ENCODE measurements around the gene TPCN1.

TPCN1 gene

DNA sequence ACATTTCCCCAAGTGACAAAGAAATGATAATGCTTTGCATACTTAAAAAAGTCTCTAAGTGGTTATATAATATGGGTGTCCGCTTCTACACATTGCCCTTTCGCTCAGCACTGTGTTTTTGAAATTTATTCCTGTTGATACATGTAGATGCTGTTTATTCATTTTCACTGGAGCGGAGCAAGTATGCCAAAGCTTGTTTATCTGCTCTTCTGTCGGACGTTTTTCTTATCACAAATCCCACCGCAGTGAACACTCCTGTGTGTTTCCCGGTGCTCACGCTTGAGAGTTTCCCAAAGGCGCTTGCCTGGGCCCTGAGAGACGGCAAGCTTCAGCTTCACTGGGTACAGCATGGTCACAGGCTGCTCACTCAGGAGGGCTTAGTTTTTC lies 50.2 kb downstream of the TPCN1 start:
- Histone ChIP-seq H3K4me3 (ENCODE audit: low read length) (peak overlapping the region; percentile 47), H3K36me3 (ENCODE audit: insufficient read depth, low read length) (peaks cover 18% of the 10 kb centered on the region), H3K9ac (ENCODE audit: low read depth, low read length) (peak overlapping the region; percentile 81), H3K27me3 (ENCODE audit: control insufficient read depth, insufficient read depth, low read length) (no peaks in the 10 kb centered on the region), H3K4me2 (ENCODE audit: low read length) (peak overlapping the region; percentile 71), H3K9me3 (replicated peaks; ENCODE audit: low read length) (no peaks in the 10 kb centered on the region), H3K4me1 (ENCODE audit: control insufficient read depth, insufficient read depth, low read length) (peaks cover 26% of the 10 kb centered on the region)

DNA sequence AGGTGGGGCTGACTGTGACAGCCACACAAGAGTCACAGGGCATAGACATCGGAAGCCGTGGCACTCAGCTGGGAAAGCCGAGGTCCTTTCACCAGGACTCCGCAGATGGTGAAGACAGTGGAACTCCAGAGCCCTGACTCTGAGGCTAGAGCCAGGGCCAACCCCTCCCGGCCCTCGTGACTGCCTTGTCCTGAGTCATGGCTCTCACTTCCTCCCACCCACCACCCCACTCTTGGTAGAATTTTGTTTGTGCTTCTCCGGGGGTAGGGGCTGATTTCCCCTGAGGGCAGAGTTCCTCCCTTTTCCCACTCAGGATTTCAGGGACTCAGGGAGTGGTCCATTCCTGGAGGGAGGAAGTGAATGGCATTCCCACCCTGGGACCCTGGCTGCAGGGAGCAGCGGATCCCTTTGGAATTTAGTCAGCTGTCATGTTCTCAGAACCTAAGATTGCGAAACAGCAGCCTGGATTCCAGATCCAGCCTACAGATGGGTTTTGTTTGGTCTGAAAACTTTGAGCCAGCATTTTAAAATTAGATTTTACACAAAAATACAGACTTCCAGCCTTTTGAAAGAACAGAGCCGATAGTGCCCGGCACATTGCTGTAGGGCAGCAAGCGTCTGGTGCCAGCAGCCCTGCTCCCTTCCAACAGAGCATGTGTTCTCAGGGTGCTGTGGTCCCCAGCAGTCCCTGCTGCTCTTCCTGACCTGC lies 50.7 kb downstream of the TPCN1 start:
- Histone ChIP-seq H3K36me3 (ENCODE audit: insufficient read depth, low read length) (peaks cover 19% of the 10 kb centered on the region), H3K4me1 (ENCODE audit: control insufficient read depth, insufficient read depth, low read length) (peaks cover 26% of the 10 kb centered on the region), H3K4me2 (ENCODE audit: low read length) (peak overlapping the region; percentile 71), H3K9ac (ENCODE audit: low read depth, low read length) (peak overlapping the region; percentile 81), H3K4me3 (ENCODE audit: low read length) (peak overlapping the region; percentile 47), H3K9me3 (replicated peaks; ENCODE audit: low read length) (no peaks in the 10 kb centered on the region), H3K27me3 (ENCODE audit: control insufficient read depth, insufficient read depth, low read length) (no peaks in the 10 kb centered on the region)

DNA sequence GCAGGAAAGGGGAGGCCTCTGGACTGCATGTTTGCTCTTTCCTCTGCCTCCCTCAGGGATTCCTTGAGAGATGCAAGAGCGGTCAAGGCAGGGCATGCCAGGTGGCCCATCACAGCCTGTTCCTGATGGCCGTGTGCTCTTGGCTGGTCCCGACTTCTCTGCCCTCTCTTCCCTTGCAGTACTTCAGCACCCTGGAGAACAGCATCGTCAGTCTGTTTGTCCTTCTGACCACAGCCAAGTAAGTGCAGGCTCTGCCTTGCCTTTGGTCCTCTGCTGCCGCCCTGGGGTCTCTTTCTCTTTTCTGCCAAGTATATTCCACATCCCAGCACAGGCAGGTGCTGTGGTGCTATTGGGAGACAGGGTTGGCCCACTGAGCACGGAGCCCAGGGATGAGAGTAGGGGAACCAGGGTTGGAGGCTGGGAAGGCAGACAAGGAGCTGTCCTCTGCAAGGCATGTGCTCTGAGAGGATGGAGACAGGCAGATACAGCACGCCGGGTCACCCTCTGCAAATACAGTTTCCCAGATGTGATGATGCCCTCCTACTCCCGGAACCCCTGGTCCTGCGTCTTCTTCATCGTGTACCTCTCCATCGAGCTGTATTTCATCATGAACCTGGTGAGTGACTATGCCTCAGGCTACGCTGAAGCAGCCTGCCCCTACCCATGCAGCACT lies 51.9 kb downstream of the TPCN1 start:
- H3K27me3 ChIP-seq (ENCODE audit: control insufficient read depth, insufficient read depth, low read length), result no peaks in the 10 kb centered on the region
- no peak overlapping the region for H3K9ac ChIP-seq (ENCODE audit: low read depth, low read length)
- H3K4me1 ChIP-seq (ENCODE audit: control insufficient read depth, insufficient read depth, low read length), result peaks cover 26% of the 10 kb centered on the region
- no peak overlapping the region for H3K4me3 ChIP-seq (ENCODE audit: low read length)
- H3K36me3 ChIP-seq (ENCODE audit: insufficient read depth, low read length), result peaks cover 20% of the 10 kb centered on the region
- H3K4me2 ChIP-seq (ENCODE audit: low read length), result no peak overlapping the region
- no peaks in the 10 kb centered on the region for H3K9me3 ChIP-seq (replicated peaks; ENCODE audit: low read length)

DNA sequence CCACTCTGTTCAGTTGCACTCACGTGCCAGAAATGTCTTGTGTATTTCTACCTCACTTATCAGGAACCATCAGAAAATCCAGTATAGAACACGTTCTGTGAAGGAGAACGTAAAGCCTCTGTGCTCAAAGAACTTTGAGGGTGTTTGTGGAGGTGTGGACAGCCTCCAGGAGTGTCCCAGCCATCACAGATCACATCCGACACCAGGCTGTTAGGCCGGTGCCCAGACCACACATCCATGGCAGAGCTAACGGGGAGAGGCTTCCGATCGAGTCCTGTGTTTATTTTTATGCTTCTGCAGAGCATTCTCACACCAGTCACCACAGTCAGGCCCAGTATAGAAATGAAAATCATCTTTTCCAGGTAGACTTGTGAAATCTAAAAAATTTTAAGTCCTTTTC lies 53.6 kb downstream of the TPCN1 start:
- Histone ChIP-seq H3K9me3 (replicated peaks; ENCODE audit: low read length) (no peaks in the 10 kb centered on the region), H3K27me3 (ENCODE audit: control insufficient read depth, insufficient read depth, low read length) (no peaks in the 10 kb centered on the region), H3K36me3 (ENCODE audit: insufficient read depth, low read length) (peaks cover 16% of the 10 kb centered on the region), H3K4me2 (ENCODE audit: low read length) (no peak overlapping the region), H3K4me1 (ENCODE audit: control insufficient read depth, insufficient read depth, low read length) (peaks cover 26% of the 10 kb centered on the region), H3K9ac (ENCODE audit: low read depth, low read length) (no peak overlapping the region), H3K4me3 (ENCODE audit: low read length) (no peak overlapping the region)

DNA sequence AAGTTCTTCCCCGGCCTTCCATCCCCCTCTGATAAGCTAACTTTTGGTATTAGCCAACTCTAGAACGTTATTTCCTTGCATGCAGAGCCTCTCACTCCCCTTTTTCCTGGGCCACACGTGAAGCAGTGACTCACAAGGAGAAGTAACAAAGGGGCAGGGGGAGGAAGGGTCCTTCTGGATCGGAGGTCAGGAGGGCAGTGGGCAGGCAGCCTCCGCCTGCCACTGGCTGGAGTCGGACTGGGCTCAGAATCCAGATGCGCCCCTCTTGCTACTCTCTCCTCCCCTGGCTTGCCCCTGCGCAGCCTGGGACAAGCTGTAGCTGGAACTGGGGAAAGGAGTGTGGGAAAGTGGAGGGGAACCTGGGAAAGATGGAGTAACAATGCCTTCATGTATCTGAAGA lies 55.0 kb downstream of the TPCN1 start:
- no peaks in the 10 kb centered on the region for H3K27me3 ChIP-seq (ENCODE audit: control insufficient read depth, insufficient read depth, low read length)
- H3K4me2 ChIP-seq (ENCODE audit: low read length), result no peak overlapping the region
- H3K4me3 ChIP-seq (ENCODE audit: low read length), result no peak overlapping the region
- peaks cover 21% of the 10 kb centered on the region for H3K4me1 ChIP-seq (ENCODE audit: control insufficient read depth, insufficient read depth, low read length)
- peaks cover 16% of the 10 kb centered on the region for H3K36me3 ChIP-seq (ENCODE audit: insufficient read depth, low read length)
- no peak overlapping the region for H3K9ac ChIP-seq (ENCODE audit: low read depth, low read length)
- no peaks in the 10 kb centered on the region for H3K9me3 ChIP-seq (replicated peaks; ENCODE audit: low read length)

DNA sequence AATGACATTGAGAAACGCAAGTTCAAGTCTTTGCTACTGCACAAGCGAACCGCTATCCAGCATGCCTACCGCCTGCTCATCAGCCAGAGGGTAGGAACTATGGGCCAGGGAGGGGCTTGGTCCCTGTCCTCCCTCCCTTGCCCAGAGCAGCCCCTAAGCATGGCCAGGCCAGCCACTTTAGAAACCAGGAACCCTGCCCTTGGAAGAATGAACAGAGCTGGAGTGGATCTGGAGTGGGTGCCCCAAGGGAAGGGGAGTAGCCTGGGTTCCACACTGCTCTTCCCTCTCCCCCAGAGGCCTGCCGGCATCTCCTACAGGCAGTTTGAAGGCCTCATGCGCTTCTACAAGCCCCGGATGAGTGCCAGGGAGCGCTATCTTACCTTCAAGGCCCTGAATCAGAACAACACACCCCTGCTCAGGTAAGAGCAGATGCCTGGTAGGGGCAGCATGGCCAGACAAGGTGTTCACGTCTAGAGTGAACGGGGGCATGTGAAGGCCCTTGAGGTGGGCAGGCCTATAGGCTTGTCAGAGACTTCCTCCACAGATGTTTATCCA lies 55.8 kb downstream of the TPCN1 start:
- Histone ChIP-seq H3K27me3 (ENCODE audit: control insufficient read depth, insufficient read depth, low read length) (no peaks in the 10 kb centered on the region), H3K4me2 (ENCODE audit: low read length) (no peak overlapping the region), H3K9me3 (replicated peaks; ENCODE audit: low read length) (no peaks in the 10 kb centered on the region), H3K9ac (ENCODE audit: low read depth, low read length) (no peak overlapping the region), H3K4me3 (ENCODE audit: low read length) (no peak overlapping the region), H3K36me3 (ENCODE audit: insufficient read depth, low read length) (peaks cover 16% of the 10 kb centered on the region), H3K4me1 (ENCODE audit: control insufficient read depth, insufficient read depth, low read length) (peaks cover 13% of the 10 kb centered on the region)

DNA sequence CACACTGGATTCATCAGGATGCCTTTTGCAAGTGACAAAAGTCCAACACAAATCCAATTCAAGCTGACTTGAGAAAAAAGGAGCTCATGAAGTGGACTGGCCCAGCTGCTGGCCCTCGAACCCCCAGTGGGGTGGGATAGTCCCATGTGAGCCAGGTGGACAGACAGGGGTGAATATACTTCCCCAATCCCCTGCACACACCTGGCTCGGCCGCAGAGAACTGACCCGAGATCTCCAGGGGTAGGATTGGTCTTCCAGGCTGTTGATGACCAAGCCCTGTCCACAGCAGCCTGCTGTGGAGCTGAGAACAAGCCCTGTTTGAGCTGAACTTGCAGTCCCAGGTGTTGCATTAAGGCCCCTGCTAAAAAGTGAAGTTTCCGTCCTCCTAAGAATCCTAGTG lies 56.2 kb downstream of the TPCN1 start:
- Histone ChIP-seq H3K4me3 (ENCODE audit: low read length) (no peak overlapping the region), H3K36me3 (ENCODE audit: insufficient read depth, low read length) (peaks cover 16% of the 10 kb centered on the region), H3K9me3 (replicated peaks; ENCODE audit: low read length) (no peaks in the 10 kb centered on the region), H3K4me2 (ENCODE audit: low read length) (no peak overlapping the region), H3K27me3 (ENCODE audit: control insufficient read depth, insufficient read depth, low read length) (no peaks in the 10 kb centered on the region), H3K9ac (ENCODE audit: low read depth, low read length) (no peak overlapping the region), H3K4me1 (ENCODE audit: control insufficient read depth, insufficient read depth, low read length) (peaks cover 8% of the 10 kb centered on the region)

DNA sequence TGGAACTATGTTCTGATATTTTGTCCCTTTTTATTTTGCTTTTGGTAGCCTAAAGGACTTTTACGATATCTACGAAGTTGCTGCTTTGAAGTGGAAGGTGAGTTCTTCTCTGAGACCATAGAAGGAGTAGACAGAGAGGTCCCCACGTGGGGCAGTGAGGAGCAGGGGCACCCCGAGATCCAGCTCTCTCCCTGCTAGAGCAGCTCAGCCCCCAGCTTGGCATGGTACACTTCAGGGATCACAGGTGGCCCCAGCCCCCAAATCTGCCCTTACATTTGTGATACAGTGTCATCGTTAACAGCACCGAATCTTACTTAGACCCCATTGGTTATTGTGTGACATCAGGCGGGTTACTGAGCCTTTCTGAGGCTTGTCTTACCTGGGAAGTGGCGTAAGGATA lies 56.9 kb downstream of the TPCN1 start:
- Histone ChIP-seq H3K4me1 (ENCODE audit: control insufficient read depth, insufficient read depth, low read length) (peaks cover 2% of the 10 kb centered on the region), H3K36me3 (ENCODE audit: insufficient read depth, low read length) (peaks cover 16% of the 10 kb centered on the region), H3K9me3 (replicated peaks; ENCODE audit: low read length) (no peaks in the 10 kb centered on the region), H3K4me2 (ENCODE audit: low read length) (no peak overlapping the region), H3K4me3 (ENCODE audit: low read length) (no peak overlapping the region), H3K9ac (ENCODE audit: low read depth, low read length) (no peak overlapping the region), H3K27me3 (ENCODE audit: control insufficient read depth, insufficient read depth, low read length) (no peaks in the 10 kb centered on the region)

DNA sequence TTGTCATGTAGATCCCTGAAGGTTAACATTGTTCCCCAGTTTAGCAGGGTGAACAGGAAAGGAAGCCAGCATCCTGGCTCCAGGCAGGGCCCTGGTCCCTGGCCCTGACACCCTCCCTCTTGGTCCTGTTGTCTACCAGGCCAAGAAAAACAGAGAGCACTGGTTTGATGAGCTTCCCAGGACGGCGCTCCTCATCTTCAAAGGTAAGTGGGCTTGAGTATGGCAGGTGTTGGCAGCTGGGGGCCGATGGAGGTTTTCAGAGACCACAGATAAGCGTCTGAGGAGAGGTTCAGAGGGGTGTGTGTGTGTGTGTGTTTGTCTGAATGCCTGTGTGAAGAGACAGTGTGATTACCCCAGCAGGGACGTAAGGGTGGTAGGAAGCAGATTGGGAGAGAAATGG lies 57.4 kb downstream of the TPCN1 start:
- no peaks in the 10 kb centered on the region for H3K9me3 ChIP-seq (replicated peaks; ENCODE audit: low read length)
- no peaks in the 10 kb centered on the region for H3K27me3 ChIP-seq (ENCODE audit: control insufficient read depth, insufficient read depth, low read length)
- peaks cover 13% of the 10 kb centered on the region for H3K36me3 ChIP-seq (ENCODE audit: insufficient read depth, low read length)
- H3K9ac ChIP-seq (ENCODE audit: low read depth, low read length), result no peak overlapping the region
- H3K4me1 ChIP-seq (ENCODE audit: control insufficient read depth, insufficient read depth, low read length), result no peaks in the 10 kb centered on the region
- no peak overlapping the region for H3K4me3 ChIP-seq (ENCODE audit: low read length)
- H3K4me2 ChIP-seq (ENCODE audit: low read length), result no peak overlapping the region

DNA sequence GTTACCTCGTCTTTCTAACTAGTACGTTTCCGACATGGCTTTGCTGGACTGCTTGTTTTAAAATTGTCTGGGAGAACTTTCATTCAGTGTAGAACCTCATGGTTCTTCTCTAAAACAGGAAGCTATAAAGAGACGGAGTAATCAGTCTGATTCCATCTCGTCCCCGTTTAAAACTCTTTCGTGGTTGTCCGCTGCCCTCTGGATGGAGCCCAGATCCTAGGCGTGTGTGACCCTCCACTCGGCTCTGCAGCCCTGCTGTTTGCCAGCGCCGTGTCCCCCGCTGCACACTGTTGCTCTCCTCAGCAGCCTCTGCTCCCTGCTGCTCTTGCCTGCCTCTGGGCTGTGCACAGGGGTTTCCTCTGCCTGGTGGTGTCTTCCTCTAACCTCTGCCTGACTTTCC lies 63.5 kb downstream of the TPCN1 start:
- H3K4me1 ChIP-seq (ENCODE audit: control insufficient read depth, insufficient read depth, low read length), result no peaks in the 10 kb centered on the region
- peaks cover 7% of the 10 kb centered on the region for H3K36me3 ChIP-seq (ENCODE audit: insufficient read depth, low read length)
- no peaks in the 10 kb centered on the region for H3K9me3 ChIP-seq (replicated peaks; ENCODE audit: low read length)
- no peak overlapping the region for H3K4me3 ChIP-seq (ENCODE audit: low read length)
- H3K27me3 ChIP-seq (ENCODE audit: control insufficient read depth, insufficient read depth, low read length), result no peaks in the 10 kb centered on the region
- H3K9ac ChIP-seq (ENCODE audit: low read depth, low read length), result no peak overlapping the region
- no peak overlapping the region for H3K4me2 ChIP-seq (ENCODE audit: low read length)

DNA sequence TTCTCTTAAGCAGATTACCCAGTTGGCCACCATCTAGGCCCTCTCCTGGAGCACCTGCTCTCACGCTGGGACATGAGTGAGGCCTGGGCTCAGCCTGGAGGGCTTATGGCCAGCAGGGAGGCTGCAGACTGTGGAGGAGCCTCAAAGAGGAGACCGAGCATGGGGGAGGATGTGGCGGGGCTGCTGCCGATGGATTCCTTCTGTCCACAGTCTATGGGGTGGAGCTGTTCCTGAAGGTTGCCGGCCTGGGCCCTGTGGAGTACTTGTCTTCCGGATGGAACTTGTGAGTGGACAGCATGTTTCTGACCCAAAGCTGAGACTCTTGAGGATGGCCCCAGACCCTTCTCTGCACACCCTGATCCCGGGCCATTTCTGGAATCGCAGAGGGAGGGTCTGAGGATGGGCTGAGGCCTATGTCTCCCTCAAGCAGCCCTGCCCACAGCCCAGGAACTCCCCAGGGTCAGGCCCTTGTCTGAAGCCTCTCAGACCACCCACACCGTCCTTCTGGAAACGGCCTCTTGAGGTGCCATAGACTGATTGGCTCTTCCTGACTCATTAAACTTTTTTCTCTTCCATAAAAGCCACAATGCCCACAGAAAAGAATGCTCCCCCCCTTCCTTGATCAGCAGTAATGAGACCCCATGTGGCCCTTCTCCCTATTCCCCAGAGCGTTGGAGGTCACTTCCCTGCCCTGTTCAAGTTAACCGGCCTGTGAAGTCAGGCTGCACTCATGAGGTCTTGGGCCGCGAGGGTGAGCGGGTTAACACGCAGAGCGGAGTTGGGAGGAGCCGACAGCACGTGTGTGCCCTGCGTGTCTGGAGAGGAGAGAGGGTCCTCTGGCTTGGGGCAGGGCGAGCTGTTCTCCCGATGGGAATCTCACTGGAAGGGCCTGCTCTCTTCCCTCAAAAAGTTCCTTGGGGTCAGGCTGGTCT lies 64.7 kb downstream of the TPCN1 start:
- no peaks in the 10 kb centered on the region for H3K4me1 ChIP-seq (ENCODE audit: control insufficient read depth, insufficient read depth, low read length)
- peaks cover 13% of the 10 kb centered on the region for H3K36me3 ChIP-seq (ENCODE audit: insufficient read depth, low read length)
- H3K4me2 ChIP-seq (ENCODE audit: low read length), result no peak overlapping the region
- H3K9me3 ChIP-seq (replicated peaks; ENCODE audit: low read length), result no peaks in the 10 kb centered on the region
- no peak overlapping the region for H3K4me3 ChIP-seq (ENCODE audit: low read length)
- H3K27me3 ChIP-seq (ENCODE audit: control insufficient read depth, insufficient read depth, low read length), result no peaks in the 10 kb centered on the region
- H3K9ac ChIP-seq (ENCODE audit: low read depth, low read length), result no peak overlapping the region

Measured in skeletal muscle satellite cell (primary cell).